ENCODE results near the gene PRDM5. TPM values are rescaled to one million over a fixed set of nuclear protein-coding genes. Genes with fewer than 3 reads are reported as not detected.

PRDM5 gene
- total RNA-seq, 1 donor from 2014 or later: 21.9 TPM

DNA sequence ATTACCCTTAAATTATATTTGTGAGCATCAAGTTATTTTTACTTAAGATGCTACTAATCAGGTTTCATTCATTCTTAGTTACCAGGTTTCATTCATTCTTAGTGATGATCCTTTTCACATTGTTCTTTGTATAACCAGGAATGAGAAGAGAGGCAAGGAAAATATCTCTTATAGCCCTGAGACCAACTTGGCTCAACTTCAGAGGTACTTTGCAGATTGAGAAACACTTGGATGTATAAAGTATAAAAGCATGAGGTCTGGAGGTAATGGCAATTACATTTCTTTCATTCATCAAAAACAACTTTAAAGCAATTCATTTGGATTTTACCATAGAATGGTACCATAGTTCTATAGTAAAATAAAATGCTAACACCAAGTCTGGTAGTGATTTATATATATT, 231.0 kb downstream of the PRDM5 start:
- Mint-ChIP-seq H3K36me3 (ENCODE audit: low read depth) (no peaks in the 10 kb centered on the region), H3K9me3 (no peaks in the 10 kb centered on the region), H3K4me3 (no peak overlapping the region), H3K27me3 (ENCODE audit: low read depth) (no peaks in the 10 kb centered on the region), H3K27ac (ENCODE audit: unreplicated experiment) (no peak overlapping the region), H3K4me1 (peaks cover 2% of the 10 kb centered on the region)
- TF ChIP-seq, protein P1, sequence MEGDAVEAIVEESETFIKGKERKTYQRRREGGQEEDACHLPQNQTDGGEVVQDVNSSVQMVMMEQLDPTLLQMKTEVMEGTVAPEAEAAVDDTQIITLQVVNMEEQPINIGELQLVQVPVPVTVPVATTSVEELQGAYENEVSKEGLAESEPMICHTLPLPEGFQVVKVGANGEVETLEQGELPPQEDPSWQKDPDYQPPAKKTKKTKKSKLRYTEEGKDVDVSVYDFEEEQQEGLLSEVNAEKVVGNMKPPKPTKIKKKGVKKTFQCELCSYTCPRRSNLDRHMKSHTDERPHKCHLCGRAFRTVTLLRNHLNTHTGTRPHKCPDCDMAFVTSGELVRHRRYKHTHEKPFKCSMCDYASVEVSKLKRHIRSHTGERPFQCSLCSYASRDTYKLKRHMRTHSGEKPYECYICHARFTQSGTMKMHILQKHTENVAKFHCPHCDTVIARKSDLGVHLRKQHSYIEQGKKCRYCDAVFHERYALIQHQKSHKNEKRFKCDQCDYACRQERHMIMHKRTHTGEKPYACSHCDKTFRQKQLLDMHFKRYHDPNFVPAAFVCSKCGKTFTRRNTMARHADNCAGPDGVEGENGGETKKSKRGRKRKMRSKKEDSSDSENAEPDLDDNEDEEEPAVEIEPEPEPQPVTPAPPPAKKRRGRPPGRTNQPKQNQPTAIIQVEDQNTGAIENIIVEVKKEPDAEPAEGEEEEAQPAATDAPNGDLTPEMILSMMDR (conservative IDR thresholded peaks at IDR 0.05): no peak
- DNase-seq (ENCODE audit: low read depth, low spot score): no peak

DNA sequence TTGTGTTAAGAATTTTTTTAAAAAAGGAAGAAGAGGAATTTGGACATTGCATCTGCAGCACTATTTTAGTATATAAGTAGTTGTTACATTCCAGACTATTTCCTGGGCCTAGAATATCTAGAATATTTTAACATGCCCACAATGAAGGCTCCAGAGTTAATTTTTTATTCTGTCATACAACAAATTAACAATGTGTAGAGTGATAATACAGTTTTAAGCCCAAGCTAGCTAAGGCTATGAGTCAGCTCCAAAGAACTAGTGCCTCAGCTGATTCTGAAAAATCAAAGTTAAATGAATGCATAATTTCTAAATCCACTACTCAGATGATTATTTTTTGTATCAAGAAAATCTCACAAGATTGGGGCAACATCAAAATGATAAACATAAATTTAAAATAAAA, 231.4 kb downstream of the PRDM5 start:
- Mint-ChIP-seq H3K4me1 (no peaks in the 10 kb centered on the region), H3K27ac (ENCODE audit: unreplicated experiment) (no peak overlapping the region), H3K36me3 (ENCODE audit: low read depth) (no peaks in the 10 kb centered on the region), H3K4me3 (no peak overlapping the region), H3K9me3 (no peaks in the 10 kb centered on the region), H3K27me3 (ENCODE audit: low read depth) (no peaks in the 10 kb centered on the region)
- no peak for DNase-seq (ENCODE audit: low read depth, low spot score)
- TF ChIP-seq, protein P1 (conservative IDR thresholded peaks at IDR 0.05): no peak

DNA sequence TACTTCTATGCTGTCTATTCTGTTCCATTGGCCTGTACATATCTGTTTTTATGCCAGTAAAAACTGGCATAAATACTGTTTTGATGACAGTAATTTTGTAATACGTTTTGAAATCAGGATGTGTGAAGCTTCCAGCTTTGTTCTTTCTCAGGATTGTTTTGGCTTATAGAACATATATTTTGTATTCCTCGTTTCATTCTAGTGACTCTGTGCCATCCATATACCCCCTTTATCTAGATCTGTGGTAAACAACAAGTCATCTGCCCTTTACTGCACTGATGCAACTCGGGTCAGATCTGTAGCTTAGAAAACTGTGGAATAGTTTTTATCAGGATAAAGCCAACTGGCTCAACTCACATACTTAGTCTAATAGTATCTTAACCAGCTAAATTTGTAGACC, 233.7 kb downstream of the PRDM5 start:
- no peak overlapping the region for H3K27ac Mint-ChIP-seq (ENCODE audit: unreplicated experiment)
- no peak overlapping the region for H3K4me3 Mint-ChIP-seq
- no peaks in the 10 kb centered on the region for H3K27me3 Mint-ChIP-seq (ENCODE audit: low read depth)
- no peaks in the 10 kb centered on the region for H3K36me3 Mint-ChIP-seq (ENCODE audit: low read depth)
- TF ChIP-seq, protein P1 (conservative IDR thresholded peaks at IDR 0.05): no peak
- DNase-seq (ENCODE audit: low read depth, low spot score): no peak
- no peaks in the 10 kb centered on the region for H3K9me3 Mint-ChIP-seq
- no peaks in the 10 kb centered on the region for H3K4me1 Mint-ChIP-seq

DNA sequence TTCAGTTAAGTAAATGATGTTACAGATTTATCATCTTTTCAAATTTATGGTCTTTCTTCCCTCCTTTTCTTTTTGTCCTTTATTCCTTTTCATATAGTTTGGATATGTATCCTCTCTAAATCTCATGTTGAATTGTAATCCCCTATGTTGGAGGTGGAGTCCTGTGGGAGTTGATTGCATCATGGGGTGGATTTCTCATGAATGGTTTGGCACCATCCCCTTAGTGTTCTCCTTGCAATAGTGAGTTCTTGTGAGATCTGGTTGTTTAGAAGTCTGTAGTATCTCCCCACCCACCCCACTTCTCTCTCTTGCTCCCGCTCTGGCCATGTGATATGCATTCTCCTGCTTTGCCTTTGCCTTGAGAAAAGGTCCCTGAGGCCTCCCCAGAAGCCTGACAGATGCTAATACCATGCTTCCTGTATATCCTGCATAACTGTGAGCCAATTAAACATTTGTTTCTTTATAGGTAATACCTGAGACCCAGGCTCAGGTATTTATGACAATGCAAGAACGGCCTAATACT, 236.7 kb downstream of the PRDM5 start:
- H3K27me3 Mint-ChIP-seq (ENCODE audit: low read depth): no peaks in the 10 kb centered on the region
- DNase-seq (ENCODE audit: low read depth, low spot score): no peak

DNA sequence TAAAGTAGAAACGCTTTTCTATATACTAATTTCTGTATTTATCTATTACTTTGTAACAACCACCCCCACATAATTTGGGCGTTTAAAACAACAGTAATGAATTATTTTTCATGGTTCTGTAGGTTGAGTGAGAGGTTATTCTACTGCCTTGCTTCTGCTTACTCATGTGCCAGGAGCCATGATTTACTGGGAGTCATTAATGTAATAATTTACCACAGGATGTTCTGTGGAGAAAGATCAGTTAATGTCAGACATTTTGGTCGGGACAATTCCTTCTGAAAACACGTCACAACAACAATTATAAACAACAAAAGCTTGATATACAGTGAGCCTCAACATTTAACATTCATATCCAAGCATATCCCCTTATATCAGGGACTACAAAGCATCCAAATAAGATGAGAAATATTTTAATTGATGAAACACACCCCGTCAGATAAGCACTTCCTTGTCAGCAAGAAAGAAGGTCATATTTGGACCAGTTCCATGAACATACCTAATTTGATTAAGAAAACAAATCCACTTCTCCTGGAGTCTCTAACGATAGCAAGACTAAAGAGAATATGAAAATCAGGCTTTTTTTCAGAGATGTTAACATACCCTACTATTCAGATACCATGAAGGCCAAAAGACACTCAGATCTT, 238.5 kb downstream of the PRDM5 start:
- H3K4me1 Mint-ChIP-seq: peaks cover 6% of the 10 kb centered on the region
- TF ChIP-seq, protein P1 (conservative IDR thresholded peaks at IDR 0.05): no peak
- peaks cover 5% of the 10 kb centered on the region for H3K36me3 Mint-ChIP-seq (ENCODE audit: low read depth)
- no peaks in the 10 kb centered on the region for H3K27me3 Mint-ChIP-seq (ENCODE audit: low read depth)
- H3K4me3 Mint-ChIP-seq: no peak overlapping the region
- peaks cover 3% of the 10 kb centered on the region for H3K9me3 Mint-ChIP-seq
- no peak for DNase-seq (ENCODE audit: low read depth, low spot score)
- H3K27ac Mint-ChIP-seq (ENCODE audit: unreplicated experiment): no peak overlapping the region

More for the DNA sequence above, 236.7 kb downstream of the PRDM5 start:
- TF ChIP-seq, protein P1 (conservative IDR thresholded peaks at IDR 0.05): no peak
- Mint-ChIP-seq H3K9me3 (no peaks in the 10 kb centered on the region), H3K4me3 (no peak overlapping the region), H3K4me1 (peaks cover 6% of the 10 kb centered on the region), H3K27ac (ENCODE audit: unreplicated experiment) (no peak overlapping the region), H3K36me3 (ENCODE audit: low read depth) (peaks cover 5% of the 10 kb centered on the region)

Measured in neural crest cell (in vitro differentiated cells).